ENCODE measurements around the gene GATA5.

- no peak for TF ChIP-seq CTCF (IDR thresholded peaks at IDR 0.05; ENCODE audit: insufficient read depth, low read depth, low read length)
- TF ChIP-seq EZH2 (IDR thresholded peaks at IDR 0.05; ENCODE audit: insufficient read depth, low read length): no peak
Measured at GRCh38 chr20:62428002-62428372, 47.8 kb downstream of the GATA5 start.
